Measurements from ENCODE around the gene HORMAD1.

DNA sequence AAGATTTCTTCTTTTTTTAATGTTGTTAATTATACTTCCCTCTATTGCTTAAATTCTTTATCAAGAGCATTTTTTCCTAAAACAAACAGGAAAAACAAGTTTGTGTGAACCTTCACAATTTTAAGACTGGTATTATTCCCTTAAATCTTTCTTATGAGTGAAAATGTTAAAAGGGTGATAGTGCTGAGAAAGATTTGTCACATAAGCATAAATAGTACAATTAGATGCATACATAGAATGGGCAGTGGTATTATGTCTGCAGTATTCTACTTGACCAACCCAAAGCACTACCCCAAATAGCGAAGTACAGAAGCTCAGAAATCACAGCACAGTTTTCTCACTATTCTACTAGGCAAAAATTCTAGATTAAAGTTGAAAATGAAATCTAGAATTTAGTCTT is 41.7 kb downstream of the HORMAD1 start:
- TF ChIP-seq, protein P1, sequence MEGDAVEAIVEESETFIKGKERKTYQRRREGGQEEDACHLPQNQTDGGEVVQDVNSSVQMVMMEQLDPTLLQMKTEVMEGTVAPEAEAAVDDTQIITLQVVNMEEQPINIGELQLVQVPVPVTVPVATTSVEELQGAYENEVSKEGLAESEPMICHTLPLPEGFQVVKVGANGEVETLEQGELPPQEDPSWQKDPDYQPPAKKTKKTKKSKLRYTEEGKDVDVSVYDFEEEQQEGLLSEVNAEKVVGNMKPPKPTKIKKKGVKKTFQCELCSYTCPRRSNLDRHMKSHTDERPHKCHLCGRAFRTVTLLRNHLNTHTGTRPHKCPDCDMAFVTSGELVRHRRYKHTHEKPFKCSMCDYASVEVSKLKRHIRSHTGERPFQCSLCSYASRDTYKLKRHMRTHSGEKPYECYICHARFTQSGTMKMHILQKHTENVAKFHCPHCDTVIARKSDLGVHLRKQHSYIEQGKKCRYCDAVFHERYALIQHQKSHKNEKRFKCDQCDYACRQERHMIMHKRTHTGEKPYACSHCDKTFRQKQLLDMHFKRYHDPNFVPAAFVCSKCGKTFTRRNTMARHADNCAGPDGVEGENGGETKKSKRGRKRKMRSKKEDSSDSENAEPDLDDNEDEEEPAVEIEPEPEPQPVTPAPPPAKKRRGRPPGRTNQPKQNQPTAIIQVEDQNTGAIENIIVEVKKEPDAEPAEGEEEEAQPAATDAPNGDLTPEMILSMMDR (conservative IDR thresholded peaks at IDR 0.05; ENCODE audit: low read length) = no peak
- no peak for TF ChIP-seq EZH2phosphoT487 (IDR thresholded peaks at IDR 0.05; ENCODE audit: borderline replicate concordance, low read depth, low read length)

Measured in OCI-LY7 (cell line).